ENCODE results near the gene GLO1.

The GLO1 gene

GRCh38 chr6:38702558-38703397 lies at the start of gene GLO1:
TSS of gene GLO1 (minus strand) at chr6:38703145. CDS start at chr6:38703054, 91 bp downstream.
- DNase-seq: peak; percentile 97
- in situ Hi-C loops (cut with MboI; ENCODE audit: low pct_unique_long_range_greater_than_20kb, low sequenced_read_pairs): no loop called here

GRCh38 chr6:38750968-38751615 lies 48.1 kb upstream of the GLO1 start:
- DNase-seq: no peak
- in situ Hi-C loops (cut with MboI; ENCODE audit: low pct_unique_long_range_greater_than_20kb, low sequenced_read_pairs): no loop called here

DNA sequence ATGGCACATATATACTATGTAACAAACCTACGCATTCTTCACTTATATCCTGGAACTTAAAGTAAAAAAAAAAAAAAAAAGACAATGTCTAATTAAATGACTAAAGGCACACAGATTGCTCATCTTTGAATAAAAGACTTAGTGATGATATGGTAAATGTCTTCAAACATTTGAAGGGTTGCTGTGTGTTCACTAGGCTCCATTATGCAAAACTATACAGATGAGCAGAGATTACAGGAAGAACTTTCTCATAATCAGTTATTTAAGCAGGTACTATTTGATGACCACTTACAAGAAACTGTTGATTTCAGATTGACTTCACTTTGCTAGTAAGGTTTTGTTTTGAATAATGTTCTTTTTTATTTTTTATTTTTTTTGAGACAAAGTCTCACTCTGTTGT lies 46.5 kb upstream of the GLO1 start:
- in situ Hi-C loops (cut with MboI; ENCODE audit: low pct_unique_long_range_greater_than_20kb, low sequenced_read_pairs): no loop called here
- no peak for DNase-seq

- peak; percentile 20 for DNase-seq
- in situ Hi-C loops (cut with MboI; ENCODE audit: low pct_unique_long_range_greater_than_20kb, low sequenced_read_pairs): no loop called here
Measured at GRCh38 chr6:38739532-38739931, 36.6 kb upstream of the GLO1 start.

- in situ Hi-C loops (cut with MboI; ENCODE audit: low pct_unique_long_range_greater_than_20kb, low sequenced_read_pairs): no loop called here
- DNase-seq: peak; percentile 7
Measured at GRCh38 chr6:38738261-38738660, 35.3 kb upstream of the GLO1 start.

DNA sequence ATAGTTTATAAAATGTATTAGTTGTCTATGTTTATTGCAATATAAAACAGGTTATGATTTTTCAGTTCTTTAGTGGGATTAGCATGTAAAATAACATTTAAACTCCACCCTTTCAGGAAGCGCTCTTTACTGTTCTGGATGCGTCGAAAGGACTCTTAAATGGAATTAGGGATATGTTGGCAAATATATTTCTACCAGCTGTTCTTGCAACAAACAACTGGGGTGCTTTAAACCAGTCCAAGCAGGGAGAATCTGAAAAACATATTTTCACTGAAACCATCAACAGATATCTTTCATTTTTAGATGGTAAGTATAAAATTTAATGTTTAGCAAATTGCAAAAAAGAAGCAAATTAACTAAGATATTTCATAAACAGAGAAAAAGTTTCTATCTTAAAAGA lies 34.0 kb upstream of the GLO1 start:
- DNase-seq: no peak
- in situ Hi-C loops (cut with MboI; ENCODE audit: low pct_unique_long_range_greater_than_20kb, low sequenced_read_pairs): no loop called here

DNA sequence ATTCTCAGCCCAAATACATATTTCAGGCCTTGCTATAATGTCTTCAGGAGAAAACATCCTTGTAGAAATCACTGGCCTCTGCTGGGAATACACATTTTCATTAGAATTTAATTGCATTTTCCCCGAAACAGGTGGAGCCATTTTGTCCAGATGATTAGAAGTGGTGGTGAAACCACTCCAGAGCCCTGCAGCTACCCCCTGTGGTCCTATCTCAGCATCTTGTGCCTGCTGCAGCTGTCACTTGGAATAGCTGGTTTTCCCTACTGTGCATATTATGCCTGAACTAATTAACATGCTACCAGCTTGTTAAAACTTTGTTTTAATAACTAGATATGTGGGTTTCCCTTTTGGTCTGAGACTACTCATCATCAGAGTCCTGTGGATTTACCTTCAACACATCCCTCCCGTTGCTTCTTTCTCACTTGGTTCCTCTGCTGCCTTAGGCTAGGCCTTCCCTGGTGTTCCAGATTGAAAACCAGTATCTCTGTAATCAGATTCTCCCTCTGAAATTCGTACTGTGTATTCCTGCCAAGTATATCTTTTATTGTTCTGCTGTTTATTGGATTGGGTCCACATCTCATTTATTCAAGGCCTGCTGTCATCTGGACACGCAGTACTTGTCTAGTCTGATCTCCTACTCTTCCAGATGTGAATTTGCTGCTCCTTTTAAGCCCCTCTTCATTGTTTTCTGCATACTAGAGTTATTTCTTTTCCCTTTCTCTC lies 27.4 kb upstream of the GLO1 start:
- in situ Hi-C loops (cut with MboI; ENCODE audit: low pct_unique_long_range_greater_than_20kb, low sequenced_read_pairs): no loop called here
- DNase-seq: no peak

GRCh38 chr6:38728203-38728602 lies 25.3 kb upstream of the GLO1 start:
- in situ Hi-C loops (cut with MboI; ENCODE audit: low pct_unique_long_range_greater_than_20kb, low sequenced_read_pairs): no loop called here
- no peak for DNase-seq

DNA sequence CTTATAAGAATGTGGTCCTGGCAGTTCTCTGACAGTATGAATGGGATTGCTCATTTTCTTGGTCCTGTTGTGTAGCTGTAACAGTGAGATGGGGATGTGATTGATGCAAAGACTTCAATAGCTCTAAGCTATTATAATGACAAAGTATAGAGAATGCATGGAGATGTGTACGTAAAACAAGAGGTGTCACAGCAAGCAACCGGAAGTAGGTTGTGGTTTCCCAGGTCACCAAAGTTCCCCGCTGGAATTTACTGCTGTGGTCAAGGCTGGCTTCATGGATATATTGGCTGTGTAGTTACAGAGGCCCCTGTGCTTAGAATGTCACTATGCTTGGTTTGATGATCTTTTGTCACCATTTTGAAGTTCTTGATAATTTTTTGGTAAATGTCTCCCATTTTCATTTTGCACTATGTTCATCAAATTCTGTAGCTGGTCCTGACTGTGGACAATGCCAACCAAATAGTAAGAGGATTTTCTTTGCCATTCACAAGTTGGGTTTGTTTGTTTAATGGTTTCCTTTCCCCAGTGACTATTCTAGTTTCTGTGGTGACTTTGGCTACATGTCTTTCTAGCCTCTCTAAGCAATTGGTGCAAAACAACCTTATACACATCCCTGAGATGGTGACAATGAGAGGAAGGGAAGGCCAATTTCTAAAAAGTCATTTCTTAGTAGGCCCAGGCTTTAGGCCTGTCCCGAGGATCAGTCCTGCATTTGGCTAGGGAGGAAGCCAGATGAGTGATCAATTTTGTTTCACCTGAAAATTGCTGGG lies 22.7 kb upstream of the GLO1 start:
- in situ Hi-C loops (cut with MboI; ENCODE audit: low pct_unique_long_range_greater_than_20kb, low sequenced_read_pairs): no loop called here
- DNase-seq: peak; percentile 43

GRCh38 chr6:38724343-38724742 lies 21.4 kb upstream of the GLO1 start:
- DNase-seq: no peak
- in situ Hi-C loops (cut with MboI; ENCODE audit: low pct_unique_long_range_greater_than_20kb, low sequenced_read_pairs): no loop called here

DNA sequence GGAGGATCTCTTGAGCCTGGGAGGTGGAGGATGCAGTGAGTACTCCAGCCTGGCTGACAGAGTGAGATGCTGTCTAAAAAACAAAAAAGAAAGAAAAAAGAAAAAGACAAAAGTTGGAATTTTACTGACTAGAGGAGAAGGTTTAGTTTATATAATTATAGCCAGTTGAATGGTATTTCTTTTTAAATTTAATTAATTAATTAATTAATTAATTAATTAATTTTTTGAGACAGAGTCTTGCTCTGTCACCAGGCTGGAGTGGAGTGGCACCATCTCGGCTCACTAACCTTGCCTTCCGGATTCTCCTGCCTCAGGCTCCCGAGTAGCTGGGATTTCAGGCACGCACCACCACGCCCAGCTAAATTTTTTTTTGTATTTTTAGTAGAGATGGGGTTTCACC lies 20.8 kb upstream of the GLO1 start:
- in situ Hi-C loops (cut with MboI; ENCODE audit: low pct_unique_long_range_greater_than_20kb, low sequenced_read_pairs): no loop called here
- no peak for DNase-seq

- in situ Hi-C loops (cut with MboI; ENCODE audit: low pct_unique_long_range_greater_than_20kb, low sequenced_read_pairs): no loop called here
Measured at GRCh38 chr6:38722727-38723334, 19.9 kb upstream of the GLO1 start.

GRCh38 chr6:38722038-38722437 lies 19.1 kb upstream of the GLO1 start:
- in situ Hi-C loops (cut with MboI; ENCODE audit: low pct_unique_long_range_greater_than_20kb, low sequenced_read_pairs): no loop called here
- no peak for DNase-seq

More at GRCh38 chr6:38722727-38723334, 19.9 kb upstream of the GLO1 start:
- DNase-seq: no peak

GRCh38 chr6:38720295-38720694 lies 17.4 kb upstream of the GLO1 start:
- in situ Hi-C loops (cut with MboI; ENCODE audit: low pct_unique_long_range_greater_than_20kb, low sequenced_read_pairs): no loop called here

DNA sequence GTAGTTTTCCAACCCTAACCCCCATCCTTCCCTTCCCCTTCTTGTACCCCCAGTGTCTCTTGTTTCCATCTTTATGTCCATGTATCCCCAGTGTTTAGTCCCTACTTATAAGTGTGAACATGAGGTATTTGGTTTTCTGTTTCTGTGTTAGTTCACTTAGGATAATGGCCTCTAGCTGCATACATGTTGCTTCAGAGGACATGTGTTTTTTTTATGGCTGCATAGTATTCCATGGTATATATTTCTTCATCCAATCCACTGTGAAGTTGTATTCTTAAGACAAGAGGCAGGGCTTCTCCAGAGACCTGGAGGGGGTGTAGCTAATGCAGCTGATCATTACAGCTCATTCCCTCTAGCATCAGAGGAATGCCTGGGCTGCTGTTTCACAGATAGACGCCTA lies 16.4 kb upstream of the GLO1 start:
- no peak for DNase-seq
- in situ Hi-C loops (cut with MboI; ENCODE audit: low pct_unique_long_range_greater_than_20kb, low sequenced_read_pairs): no loop called here

More at GRCh38 chr6:38720295-38720694, 17.4 kb upstream of the GLO1 start:
- no peak for DNase-seq

DNA sequence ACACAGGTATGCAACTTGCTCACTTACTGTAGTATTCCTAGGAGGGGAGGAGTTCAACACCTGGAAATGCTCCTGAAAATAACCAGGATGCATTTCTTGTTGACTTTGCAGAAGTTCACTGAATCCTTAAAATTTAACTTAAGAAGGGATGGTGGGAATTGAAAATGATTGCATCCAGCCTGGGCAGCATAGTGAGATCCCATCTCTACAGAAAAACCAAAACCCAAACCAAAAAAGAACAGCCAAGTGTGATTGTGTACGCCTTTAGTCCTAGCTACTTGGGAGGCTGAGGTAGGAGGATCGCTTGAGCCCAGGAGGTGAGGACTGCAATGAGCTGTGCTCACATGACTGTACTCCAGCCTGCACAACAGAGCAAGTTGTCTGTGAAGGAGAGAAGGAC lies 13.9 kb upstream of the GLO1 start:
- in situ Hi-C loops (cut with MboI; ENCODE audit: low pct_unique_long_range_greater_than_20kb, low sequenced_read_pairs): no loop called here

DNA sequence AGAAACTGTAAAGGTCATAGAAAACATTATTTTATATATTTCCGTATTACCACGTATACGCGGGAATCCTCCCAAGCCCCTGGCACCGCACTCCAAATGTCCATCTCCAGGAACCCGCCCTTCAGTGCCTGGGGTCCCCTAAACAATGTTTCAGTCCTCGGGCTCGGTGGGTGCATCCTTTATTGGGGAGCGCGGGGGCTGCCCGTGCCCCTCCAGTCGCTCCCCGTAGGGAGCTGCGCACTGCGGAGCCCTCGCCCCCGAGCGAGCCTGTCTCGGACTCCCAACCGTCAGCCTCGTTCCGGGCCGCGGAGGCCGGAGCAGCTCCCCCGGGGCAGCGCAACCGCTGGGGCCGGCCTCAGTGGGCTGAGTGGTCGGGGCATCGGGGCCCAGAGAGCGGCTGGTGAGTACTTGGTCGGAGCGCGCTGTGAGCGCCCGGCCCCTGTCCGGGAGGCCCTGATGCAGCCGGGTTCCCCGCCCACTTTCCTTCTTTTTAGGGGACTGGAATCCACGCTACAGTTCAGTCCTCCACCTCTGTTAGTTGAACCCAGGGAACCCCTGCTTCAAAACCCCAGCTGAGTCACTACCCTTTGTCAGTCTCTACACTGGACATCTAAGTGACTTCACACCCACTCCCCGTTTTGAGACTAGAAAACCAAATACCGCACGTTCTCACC lies 12.2 kb upstream of the GLO1 start, which contains the start of gene DNAH8:
Gene DNAH8, plus strand, starts transcription at position 296 of the 674 bp plus-strand sequence. CDS start 7,499 bp downstream, outside the sequence.
- in situ Hi-C loops (cut with MboI; ENCODE audit: low pct_unique_long_range_greater_than_20kb, low sequenced_read_pairs): no loop called here
- no peak for DNase-seq

More for the DNA sequence above, 13.9 kb upstream of the GLO1 start:
- no peak for DNase-seq
